Smooth muscle cell (in vitro differentiated cells): ENCODE measurements around the gene OR9A4. TPM values are rescaled to one million over a fixed set of nuclear protein-coding genes. Genes with fewer than 3 reads are reported as not detected.

Experiments used
- DNase-seq: peaks from one replicate; lab custom pipeline; 2025; ENCODE audit not compliant: unreplicated experiment; lab: John Stamatoyannopoulos, UW
- H2AFZ ChIP-seq: fragments of 200-600 bp; sonication (generic); 2 replicates; pipeline ENCODE4 v1.6.0; 2016; ENCODE audit warnings: antibody characterized with exemption, low read depth, mild to moderate bottlenecking
- H3F3A ChIP-seq: fragments of 200-600 bp; sonication (generic); 2 replicates; pipeline ENCODE4 v1.6.0; 2017; ENCODE audit warnings: antibody characterized with exemption, low read depth
- H3K27ac ChIP-seq: fragments of 200-600 bp; sonication (generic); 2 replicates; pipeline ENCODE4 v1.5.1; 2016; ENCODE audit warnings: low read depth, mild to moderate bottlenecking
- H3K27me3 ChIP-seq: fragments of 200-600 bp; sonication (generic); 2 replicates; pipeline ENCODE4 v1.6.1; 2016; ENCODE audit warnings: low read depth, mild to moderate bottlenecking
- H3K36me3 ChIP-seq: fragments of 200-600 bp; sonication (generic); 2 replicates; pipeline ENCODE4 v1.5.1; 2016; ENCODE audit warnings: low read depth
- H3K4me1 ChIP-seq: fragments of 200-600 bp; sonication (generic); 2 replicates; pipeline ENCODE4 v1.5.1; 2016; ENCODE audit warnings: low read depth
- H3K4me2 ChIP-seq: fragments of 200-600 bp; sonication (generic); 2 replicates; pipeline ENCODE4 v1.6.0; 2016; ENCODE audit warnings: mild to moderate bottlenecking
- H3K4me3 ChIP-seq: fragments of 200-600 bp; sonication (generic); 2 replicates; pipeline ENCODE4 v1.5.1; 2016; ENCODE audit warnings: mild to moderate bottlenecking
- H3K79me2 ChIP-seq: fragments of 200-600 bp; sonication (generic); 2 replicates; pipeline ENCODE4 v1.6.0; 2016; ENCODE audit warnings: low read depth, mild to moderate bottlenecking
- H3K9ac ChIP-seq: fragments of 200-600 bp; sonication (generic); 2 replicates; pipeline ENCODE4 v1.6.0; 2016; ENCODE audit warnings: low read depth
- H3K9me3 ChIP-seq: fragments of 200-600 bp; sonication (generic); replicated peaks from 2 replicates; pipeline ENCODE4 v1.5.1; 2016; ENCODE audit warnings: low read depth
- H4K20me1 ChIP-seq: fragments of 200-600 bp; sonication (generic); 2 replicates; pipeline ENCODE4 v1.6.0; 2016; ENCODE audit warnings: low read depth
- CTCF ChIP-seq: fragments of 200-600 bp; sonication (generic); IDR thresholded peaks from 2 replicates; pipeline ENCODE4 v1.5.1; 2017; ENCODE audit warnings: borderline replicate concordance, mild to moderate bottlenecking, antibody characterized with exemption; ENCODE audit not compliant: insufficient read depth, poor library complexity, severe bottlenecking
- WGBS: methylation state at CpG from one replicate; pipeline ENCODE4 v1.1.7; 2016; ENCODE audit warnings: low lambda C conversion rate; 5-methylcytosine and 5-hydroxymethylcytosine counted together
- polyA plus RNA-seq: library from polyadenylated mRNA; unstranded; fragments of >200 nt; fragmentation: Nextera tagmentation; extraction: Ambion mirVana; gene quantifications from 2 replicates; pipeline ENCODE4 v1.2.1, GENCODE V29; 2016
- total RNA-seq: library from RNA; depleted of rRNA; stranded (reverse); fragments of >200 nt; gene quantifications from 2 replicates; pipeline ENCODE4 v1.2.3, GENCODE V29; 2014

OR9A4 gene
- total and polyA plus RNA-seq, 2 experiments from 2014 or later, result not detected

GRCh38 chr7:141906285-141906684 is 9.9 kb upstream of the OR9A4 start:
- Histone ChIP-seq H4K20me1 (no peaks in the 10 kb centered on the region), H3K27ac (no peak overlapping the region), H3K79me2 (no peaks in the 10 kb centered on the region), H3F3A (no peaks in the 10 kb centered on the region), H3K27me3 (no peaks in the 10 kb centered on the region), H3K4me1 (no peaks in the 10 kb centered on the region), H3K9ac (no peak overlapping the region), H3K36me3 (no peaks in the 10 kb centered on the region), H3K4me2 (no peak overlapping the region), H3K4me3 (no peak overlapping the region), H3K9me3 (no peaks in the 10 kb centered on the region), H2AFZ (no peak overlapping the region)
- 60% methylated on average over 4 of the region's 4 CpGs for WGBS
- DNase-seq, result no peak
- TF ChIP-seq CTCF, result no peak

GRCh38 chr7:141911391-141911790 is 4.8 kb upstream of the OR9A4 start:
- Histone ChIP-seq H3K9ac (no peak overlapping the region), H4K20me1 (no peaks in the 10 kb centered on the region)
- TF ChIP-seq CTCF, result no peak

GRCh38 chr7:141915565-141915964 is 634 bp upstream of the OR9A4 start:
- DNase-seq, result no peak
- no peak for TF ChIP-seq CTCF
- H3K4me2 ChIP-seq, result no peak overlapping the region
- WGBS, result 85% methylated on average over 2 of the region's 2 CpGs
- no peak overlapping the region for H3K27ac ChIP-seq
- no peak overlapping the region for H3K9ac ChIP-seq
- H3K9me3 ChIP-seq, result no peaks in the 10 kb centered on the region
- no peaks in the 10 kb centered on the region for H3K27me3 ChIP-seq
- H3K79me2 ChIP-seq, result no peaks in the 10 kb centered on the region
- H3K36me3 ChIP-seq, result no peaks in the 10 kb centered on the region
- H4K20me1 ChIP-seq, result no peaks in the 10 kb centered on the region
- H2AFZ ChIP-seq, result no peak overlapping the region
- H3K4me1 ChIP-seq, result no peaks in the 10 kb centered on the region
- H3K4me3 ChIP-seq, result no peak overlapping the region
- no peaks in the 10 kb centered on the region for H3F3A ChIP-seq

More at GRCh38 chr7:141911391-141911790, 4.8 kb upstream of the OR9A4 start:
- Histone ChIP-seq H3K36me3 (no peaks in the 10 kb centered on the region), H3K9me3 (no peaks in the 10 kb centered on the region), H3F3A (no peaks in the 10 kb centered on the region), H3K79me2 (no peaks in the 10 kb centered on the region), H3K27me3 (no peaks in the 10 kb centered on the region), H3K4me2 (no peak overlapping the region), H3K4me1 (no peaks in the 10 kb centered on the region), H2AFZ (no peak overlapping the region), H3K27ac (no peak overlapping the region), H3K4me3 (no peak overlapping the region)
- no peak for DNase-seq

- no peak for TF ChIP-seq CTCF
- H3K79me2 ChIP-seq, result no peaks in the 10 kb centered on the region
- DNase-seq, result no peak
- 69% methylated on average over 1 of the region's 1 CpG for WGBS
- H3K9me3 ChIP-seq, result no peaks in the 10 kb centered on the region
- H3K4me1 ChIP-seq, result no peaks in the 10 kb centered on the region
- no peak overlapping the region for H2AFZ ChIP-seq
- H3K27me3 ChIP-seq, result no peaks in the 10 kb centered on the region
- H3K9ac ChIP-seq, result no peak overlapping the region
- H3K36me3 ChIP-seq, result no peaks in the 10 kb centered on the region
- no peak overlapping the region for H3K27ac ChIP-seq
- no peaks in the 10 kb centered on the region for H3F3A ChIP-seq
- no peak overlapping the region for H3K4me2 ChIP-seq
- no peaks in the 10 kb centered on the region for H4K20me1 ChIP-seq
- no peak overlapping the region for H3K4me3 ChIP-seq
These were observed 4.1 kb downstream of the OR9A4 start for GRCh38 chr7:141920281-141920680.
